GM23248 (cell line): ENCODE data around the gene LSM2.

Experiments used
- EZH2 ChIP-seq: fragments of 200-600 bp; sonication (generic); IDR thresholded peaks from 2 replicates; pipeline ENCODE4 v1.6.1; 2018; ENCODE audit warnings: antibody characterized with exemption, mild to moderate bottlenecking; ENCODE audit not compliant: insufficient read depth, poor library complexity, severe bottlenecking
- EZH2phosphoT487 ChIP-seq: fragments of 200-600 bp; sonication (generic); IDR thresholded peaks from 2 replicates; pipeline ENCODE4 v1.6.1; 2018; ENCODE audit warnings: antibody characterized with exemption, moderate library complexity, mild to moderate bottlenecking, low read depth; ENCODE audit not compliant: insufficient read depth

DNA sequence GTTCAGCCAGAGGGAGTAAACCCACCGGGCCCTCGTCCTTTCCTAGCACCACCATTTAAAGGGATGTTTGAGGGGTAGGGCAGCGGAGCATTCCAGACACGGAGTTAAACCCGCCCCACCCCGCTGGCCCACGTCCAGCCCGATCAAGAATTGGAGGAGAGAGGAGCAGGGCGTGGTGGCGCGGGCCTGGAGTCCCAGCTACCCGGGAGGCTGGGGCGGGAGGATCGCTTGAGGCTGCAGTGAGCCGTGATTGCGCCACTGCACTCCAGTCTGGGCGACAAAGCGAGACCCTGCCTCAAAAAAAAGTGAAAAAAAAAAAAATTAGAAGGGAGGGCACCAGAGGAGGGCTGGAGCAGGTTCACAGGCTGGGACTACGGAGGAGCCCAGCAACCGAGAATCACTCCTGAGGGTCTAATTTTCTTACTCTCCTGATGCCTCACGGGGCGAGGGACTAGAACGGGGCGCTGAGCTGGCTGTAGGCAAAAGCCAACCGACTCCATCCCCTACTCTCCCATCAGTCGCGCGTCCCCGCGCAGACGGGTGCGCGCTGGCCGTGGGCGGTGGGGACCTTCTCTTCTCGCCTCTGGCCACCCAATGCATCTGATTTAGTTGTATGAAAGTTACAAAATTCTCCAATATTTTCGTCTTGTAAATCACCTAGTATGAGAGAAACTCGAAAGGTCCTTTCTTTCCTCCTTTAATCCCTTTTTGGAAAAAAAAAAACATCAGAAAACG, 14.7 kb upstream of the LSM2 start:
- TF ChIP-seq EZH2phosphoT487: no peak
- no peak for TF ChIP-seq EZH2
